Psoas muscle (tissue), 8 donors: ENCODE measurements around the gene RUBCN. TPM values are rescaled to one million over a fixed set of nuclear protein-coding genes. Genes with fewer than 3 reads are reported as not detected.
"Not testable (repeated sequence)": the region's sequence is repeated elsewhere in the genome, so short reads cannot be mapped to it uniquely, and the experiment has no call there.

Source experiments
- ATAC-seq, 4 donors: fragments of 200-7000 bp; cut with Tn5 transposase; one replicate each; pipeline ENCODE4 v1.9.1; 2020; ENCODE audit warnings: moderate library complexity in 3 of 4, mild to moderate bottlenecking in 2 of 4
- DNase-seq, 2 donors: peaks; one replicate each; pipeline ENCODE4 v3.0.0-alpha.2; 2020
- H3K27ac ChIP-seq: fragments of 200-600 bp; one replicate; pipeline ENCODE4 v1.8.0; 2022
- H3K27me3 ChIP-seq, 3 donors: fragments of 200-600 bp in 1 of 3; one replicate each; pipeline versions ENCODE4 v1.6.1 to v1.8.0; 2013 to 2022; ENCODE audit warnings: low read length in 2 of 3, mild to moderate bottlenecking in 2 of 3, moderate library complexity in 1 of 3; ENCODE audit not compliant: insufficient read depth in 3 of 3
- H3K36me3 ChIP-seq, 2 donors: fragments of 200-600 bp in 1 of 2; one replicate each; pipeline versions ENCODE4 v1.6.1 to v1.8.0; 2013 to 2022; ENCODE audit warnings: low read depth in 1 of 2, mild to moderate bottlenecking in 1 of 2, moderate library complexity in 1 of 2; ENCODE audit not compliant: insufficient read depth in 1 of 2
- H3K4me1 ChIP-seq: fragments of 200-600 bp; one replicate; pipeline ENCODE4 v1.8.0; 2022
- H3K4me3 ChIP-seq: fragments of 200-600 bp; one replicate; pipeline ENCODE4 v1.8.0; 2022; ENCODE audit warnings: mild to moderate bottlenecking
- H3K9me3 ChIP-seq: fragments of 200-600 bp; one replicate; pipeline ENCODE4 v1.8.0; 2022
- CTCF ChIP-seq: fragments of 200-600 bp; IDR thresholded peaks from one replicate; pipeline ENCODE4 v1.8.0; 2022; ENCODE audit warnings: antibody characterized with exemption
- WGBS, 3 donors: extraction: QIAGEN DNeasy Blood & Tissue Kit; methylation state at CpG; one replicate each; pipeline versions ENCODE4 v1.1.6 to v1.1.7; 2013; 5-methylcytosine and 5-hydroxymethylcytosine counted together
- intact Hi-C, 2 donors: fragments of 100-400 bp; cut with DNase I; formaldehyde crosslinking; loops; one replicate each; pipeline versions ENCODE4 v1.11.0 to v1.14.2; 2022
- polyA plus RNA-seq, 3 donors: library from polyadenylated mRNA; stranded (reverse); fragments of 200-250 nt; gene quantifications; one replicate each; pipeline ENCODE4 v1.2.3, GENCODE V29; 2013
- total RNA-seq, 4 donors: library from RNA; stranded (reverse); fragmentation: NEBNext Ultra II Directional in 2 of 4; extraction: Animal tissue kit (Norgen Biotek cat#: 25700) in 2 of 4; gene quantifications; one replicate each; pipeline versions ENCODE4 v1.2.1 to v1.2.4, GENCODE V29; 2021 to 2023
- donor health status: healthy with polysubstance abuse.
- donor health status: DM: no; HTN: no; CAD: no; lungs with moderate emphysema.
- donor health status: Bipolar disorder and iron deficiency.
- donor health status: healthy.
- donor health status: DM: yes; HTN: yes; CAD: no.
- donor health status: DM: no; HTN: no; CAD: no.
- donor health status: DM: no; HTN: no; CAD: no.
- donor health status: DM: yes; HTN: yes; CAD: no.

RUBCN gene
- total and polyA plus RNA-seq, 7 donors: 5.0 to 29.1 (median 21.9) TPM

GRCh38 chr3:197654090-197654997 lies 82.4 kb downstream of the RUBCN start:
- DNase-seq: peak; percentile 35 to 68
- H3K4me3 ChIP-seq: peak overlapping the region; percentile 64
- H3K27ac ChIP-seq: peak overlapping the region; percentile 77

GRCh38 chr3:197652860-197653259 lies 83.8 kb downstream of the RUBCN start:
- H3K9me3 ChIP-seq, H3K4me1 ChIP-seq, H3K4me3 ChIP-seq, ATAC-seq, H3K36me3 ChIP-seq, H3K27ac ChIP-seq, intact Hi-C loops, H3K27me3 ChIP-seq, DNase-seq: not testable (repeated sequence)
- 17 to 69% methylated on average over 1 to 5 of the region's 10 CpGs; no CpG with 5 or more reads in 1 of the 3 donors for WGBS, 3 donors

More at GRCh38 chr3:197654090-197654997, 82.4 kb downstream of the RUBCN start:
- H3K27me3 ChIP-seq, H3K9me3 ChIP-seq, H3K4me1 ChIP-seq, H3K36me3 ChIP-seq, intact Hi-C loops: not testable (repeated sequence)
- 0 to 16% (median 12%) methylated on average over 1 to 18 of the region's 100 CpGs for WGBS, 3 donors
- ATAC-seq: peak; percentile 99 to 100 (median 99)

DNA sequence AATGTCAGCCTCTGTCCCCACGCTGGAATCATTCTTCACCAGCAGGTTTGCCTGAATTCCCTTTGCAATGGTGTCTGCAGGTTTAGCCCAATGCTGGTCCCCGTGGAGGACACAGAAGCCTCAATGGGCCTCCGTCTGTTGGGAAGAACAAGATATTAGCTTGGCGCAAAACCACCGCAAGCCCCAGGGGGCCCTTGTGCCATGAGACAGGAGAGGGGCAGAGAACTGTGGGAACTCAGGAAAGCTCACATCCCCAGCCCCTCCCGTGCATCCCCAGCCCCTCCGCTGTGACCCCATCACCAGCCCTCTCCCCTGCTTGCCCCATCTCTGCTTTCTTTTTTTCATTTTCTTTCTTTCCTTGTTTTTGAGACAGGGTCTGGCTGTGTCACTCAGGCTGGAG lies 89.1 kb downstream of the RUBCN start:
- H3K27ac ChIP-seq, H3K4me1 ChIP-seq, H3K36me3 ChIP-seq, H3K27me3 ChIP-seq, H3K4me3 ChIP-seq, ATAC-seq, intact Hi-C loops, H3K9me3 ChIP-seq, DNase-seq: not testable (repeated sequence)
- 92 to 95% (median 94%) methylated on average over 5 to 6 of the region's 7 CpGs for WGBS, 3 donors

DNA sequence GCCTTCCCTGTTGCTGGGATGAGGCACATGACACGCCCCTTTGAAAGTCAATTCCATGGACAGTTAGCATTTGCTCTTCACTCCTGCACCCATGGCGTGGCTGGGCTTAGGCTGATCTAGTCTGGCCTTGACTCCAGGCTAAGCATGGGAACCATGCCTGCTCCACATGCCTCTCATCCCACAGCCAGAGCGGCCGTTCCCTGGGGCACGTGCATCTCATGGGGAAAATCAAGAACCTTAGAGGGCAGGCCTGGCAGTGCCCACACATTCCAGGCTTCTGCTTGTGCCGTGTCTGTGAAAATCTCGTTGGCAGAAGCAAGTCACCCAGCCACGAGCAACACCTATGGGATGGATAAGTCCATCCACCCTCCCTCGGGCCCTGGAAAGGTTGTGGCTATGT lies 89.5 kb downstream of the RUBCN start:
- H3K9me3 ChIP-seq, DNase-seq, H3K27ac ChIP-seq, intact Hi-C loops, ATAC-seq, H3K4me1 ChIP-seq, H3K4me3 ChIP-seq, H3K27me3 ChIP-seq, H3K36me3 ChIP-seq: not testable (repeated sequence)
- WGBS, 3 donors: 81 to 84% (median 84%) methylated on average over 8 of the region's 9 CpGs

DNA sequence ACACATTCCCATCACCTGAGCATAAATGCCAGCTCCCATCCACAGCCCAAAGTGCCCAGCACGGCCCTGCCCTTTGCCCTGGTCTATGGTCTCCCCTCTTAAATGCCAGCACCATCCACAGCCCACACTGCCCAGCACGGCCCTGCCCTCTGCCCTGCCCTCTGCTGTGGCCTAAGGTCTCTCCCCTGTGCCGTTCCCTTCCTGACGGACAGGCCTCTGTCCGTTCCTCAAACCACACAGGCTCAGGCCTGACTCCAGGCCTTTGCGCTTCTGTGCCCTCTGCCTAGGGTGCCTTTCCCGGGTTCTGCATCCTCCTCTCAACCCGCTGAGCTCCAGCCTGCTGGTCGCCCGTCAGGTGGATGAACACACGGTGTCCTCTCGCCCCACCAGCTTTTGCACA lies 90.4 kb downstream of the RUBCN start:
- intact Hi-C loops, H3K4me1 ChIP-seq: not testable (repeated sequence)
- WGBS, 3 donors: 91 to 93% (median 91%) methylated on average over 7 to 12 of the region's 12 CpGs

DNA sequence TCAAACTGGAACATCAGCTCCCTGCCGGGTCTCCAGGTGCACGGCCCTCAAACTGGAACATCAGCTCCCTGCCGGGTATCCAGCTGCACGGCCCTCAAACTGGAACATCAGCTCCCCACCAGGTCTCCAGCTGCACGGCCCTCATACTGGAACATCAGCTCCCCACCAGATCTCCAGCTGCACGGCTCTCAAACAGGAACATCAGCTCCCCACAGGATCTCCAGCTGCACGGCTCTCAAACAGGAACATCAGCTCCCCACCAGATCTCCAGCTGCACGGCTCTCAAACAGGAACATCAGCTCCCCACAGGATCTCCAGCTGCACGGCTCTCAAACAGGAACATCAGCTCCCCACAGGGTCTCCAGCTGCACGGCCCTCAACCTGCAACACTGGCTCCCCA lies 99.1 kb downstream of the RUBCN start:
- H3K27ac ChIP-seq, H3K4me1 ChIP-seq, ATAC-seq, intact Hi-C loops, H3K4me3 ChIP-seq, H3K36me3 ChIP-seq, DNase-seq, H3K27me3 ChIP-seq, H3K9me3 ChIP-seq: not testable (repeated sequence)
- 58 to 70% (median 63%) methylated on average over 10 of the region's 10 CpGs for WGBS, 3 donors

More for the DNA sequence above, 90.4 kb downstream of the RUBCN start:
- H3K4me3 ChIP-seq, H3K36me3 ChIP-seq, ATAC-seq, H3K27ac ChIP-seq, H3K9me3 ChIP-seq, DNase-seq, H3K27me3 ChIP-seq: not testable (repeated sequence)

DNA sequence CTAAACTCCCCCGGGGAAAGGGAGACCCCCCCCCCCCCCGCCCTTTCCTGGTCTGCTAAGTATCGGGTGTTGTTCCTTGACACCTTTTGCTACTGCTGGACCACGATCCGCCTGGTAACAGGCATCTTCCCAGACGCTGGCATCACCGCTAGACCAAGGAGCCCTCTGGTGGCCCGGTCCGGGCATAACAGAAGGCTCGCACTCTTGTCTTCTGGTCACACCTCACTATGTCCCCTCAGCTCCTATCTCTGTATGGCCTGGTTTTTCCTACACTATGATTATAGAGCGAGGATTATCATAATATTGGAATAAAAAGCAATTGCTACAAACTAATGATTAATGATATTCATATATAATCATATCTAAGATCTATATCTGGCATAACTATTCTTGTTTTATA lies 104.7 kb downstream of the RUBCN start:
- WGBS, 3 donors: 17 to 37% (median 22%) methylated on average over 2 to 10 of the region's 11 CpGs

DNA sequence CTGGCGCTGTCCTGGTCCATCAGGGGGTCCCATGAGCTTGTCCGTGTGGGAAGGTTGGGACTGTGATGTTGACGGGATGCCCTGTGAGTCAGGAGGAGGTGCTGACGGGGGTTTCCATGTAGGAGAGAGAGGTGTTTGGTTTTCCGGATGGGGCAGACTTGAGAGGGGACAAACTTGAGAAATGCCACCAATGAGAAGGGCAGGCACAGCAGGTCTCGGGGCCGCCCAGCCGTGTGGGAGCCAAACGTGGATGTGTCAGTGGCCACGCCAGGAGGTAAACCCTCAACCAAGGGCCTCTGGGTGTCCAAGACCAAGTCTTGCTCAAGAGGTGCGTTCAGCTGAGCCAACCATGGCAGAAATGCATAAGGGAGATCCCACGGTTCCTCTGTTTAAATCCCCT lies 105.9 kb downstream of the RUBCN start:
- 80 to 82% (median 81%) methylated on average over 12 of the region's 12 CpGs for WGBS, 3 donors

More for the DNA sequence above, 104.7 kb downstream of the RUBCN start:
- H3K4me3 ChIP-seq, ATAC-seq, H3K4me1 ChIP-seq, H3K27ac ChIP-seq, DNase-seq, H3K9me3 ChIP-seq, H3K36me3 ChIP-seq, intact Hi-C loops, H3K27me3 ChIP-seq: not testable (repeated sequence)
- peak; percentile 36 for TF ChIP-seq CTCF

GRCh38 chr3:197629286-197629685 lies 107.4 kb downstream of the RUBCN start:
- H3K9me3 ChIP-seq, H3K27ac ChIP-seq, ATAC-seq, H3K4me1 ChIP-seq, H3K4me3 ChIP-seq, DNase-seq, intact Hi-C loops, H3K36me3 ChIP-seq, H3K27me3 ChIP-seq: not testable (repeated sequence)
- 93 to 95% (median 94%) methylated on average over 7 to 8 of the region's 14 CpGs for WGBS, 3 donors

More for the DNA sequence above, 105.9 kb downstream of the RUBCN start:
- H3K4me3 ChIP-seq, H3K9me3 ChIP-seq, H3K27ac ChIP-seq, ATAC-seq, H3K36me3 ChIP-seq, intact Hi-C loops, H3K4me1 ChIP-seq, H3K27me3 ChIP-seq, DNase-seq: not testable (repeated sequence)

DNA sequence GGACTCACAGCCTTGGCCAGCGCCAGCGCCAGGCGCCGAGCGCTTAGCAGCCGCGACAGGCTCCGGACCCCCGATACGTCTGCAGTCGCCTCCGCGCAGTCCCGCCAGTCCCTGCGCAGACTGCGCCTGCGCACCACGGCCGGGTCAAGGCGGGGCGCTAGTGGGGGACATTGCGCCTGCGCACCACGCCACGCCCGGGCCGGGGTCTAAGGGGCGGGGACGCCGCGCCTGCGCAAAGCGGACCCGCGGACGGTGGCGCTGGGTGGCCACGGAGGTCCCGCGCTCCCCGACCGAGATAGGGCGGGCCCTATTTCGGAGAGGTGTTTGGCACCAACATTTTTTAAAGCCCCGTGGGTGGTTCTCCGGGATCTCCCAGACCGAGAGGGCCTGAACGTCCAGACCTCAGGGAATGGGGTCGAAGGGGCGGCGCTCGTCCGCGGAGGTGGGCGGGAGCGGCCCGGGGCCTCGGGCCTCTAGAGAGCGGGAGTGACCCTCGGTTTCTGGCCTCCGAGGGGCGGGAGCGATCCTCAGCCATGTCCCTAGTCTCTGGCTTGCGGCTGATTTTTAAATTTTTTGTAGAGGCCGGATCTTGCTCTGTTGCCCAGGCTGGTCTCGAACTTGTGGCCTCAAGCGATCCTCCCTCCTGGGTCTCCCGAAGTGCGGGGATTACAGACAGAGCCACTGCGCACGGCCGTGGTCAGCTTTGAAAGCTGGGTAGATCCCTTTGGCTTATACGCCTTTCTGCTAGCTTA lies 108.8 kb downstream of the RUBCN start:
- Histone ChIP-seq H3K4me3 (peak overlapping the region; percentile 78), H3K27ac (peak overlapping the region; percentile 82)
- peak; percentile 91 to 97 (median 94) for ATAC-seq
- peak; percentile 91 to 96 for DNase-seq
- 2 to 5% (median 2%) methylated on average over 32 to 72 of the region's 73 CpGs for WGBS, 3 donors
- intact Hi-C loops, H3K27me3 ChIP-seq, H3K36me3 ChIP-seq, H3K4me1 ChIP-seq, H3K9me3 ChIP-seq: not testable (repeated sequence)
